Calu3 (cell line): ENCODE data around the gene RAB13. TPM values are rescaled to one million over a fixed set of nuclear protein-coding genes. Genes with fewer than 3 reads are reported as not detected.
A peak's percentile ranks its signal among the peaks of the same experiment; 100 is the strongest.

Experiments used
- BruUV-seq: library from RNA; stranded (reverse); fragments of 400-500 nt; replicated peaks from 2 replicates; lab custom pipeline; 2021; lab: Mats Ljungman, UMichigan
- CTCF ChIA-PET: fragments of 300-600 bp; sonication (Branson Sonifier 250); formaldehyde crosslinking; loops from one replicate; lab custom pipeline; 2022; ENCODE audit warnings: antibody characterized with exemption; lab: Charles Lee
- DNase-seq: peaks from one replicate; pipeline ENCODE4 v3.0.0; 2022
- H3K27ac Mint-ChIP-seq: one replicate; pipeline ENCODE4 v1.8.0; 2022; ENCODE audit warnings: mixed read lengths; ENCODE audit not compliant: unreplicated experiment
- H3K27me3 Mint-ChIP-seq: one replicate; pipeline ENCODE4 v1.8.0; 2022; ENCODE audit warnings: mixed read lengths; ENCODE audit not compliant: unreplicated experiment
- H3K36me3 Mint-ChIP-seq: one replicate; pipeline ENCODE4 v1.8.0; 2022; ENCODE audit warnings: mild to moderate bottlenecking, moderate library complexity, mixed read lengths; ENCODE audit not compliant: insufficient read depth, unreplicated experiment
- H3K4me1 Mint-ChIP-seq: one replicate; pipeline ENCODE4 v1.8.0; 2022; ENCODE audit warnings: mild to moderate bottlenecking, low read depth, mixed read lengths; ENCODE audit not compliant: unreplicated experiment
- H3K4me3 Mint-ChIP-seq: one replicate; pipeline ENCODE4 v1.8.0; 2022; ENCODE audit warnings: mild to moderate bottlenecking, low read depth, moderate library complexity, mixed read lengths; ENCODE audit not compliant: unreplicated experiment
- H3K9me3 Mint-ChIP-seq: one replicate; pipeline ENCODE4 v1.8.0; 2022; ENCODE audit warnings: low read depth, mixed read lengths; ENCODE audit not compliant: unreplicated experiment
- CTCF ChIP-seq: fragments of 200-600 bp; IDR thresholded peaks from one replicate; pipeline ENCODE4 v1.8.0; 2022; ENCODE audit warnings: antibody characterized with exemption; ENCODE audit not compliant: unreplicated experiment
- intact Hi-C: fragments of 100-400 bp; cut with micrococcal nuclease; formaldehyde crosslinking; loops from one replicate; pipeline ENCODE4 v1.10.0; 2022; ENCODE audit not compliant: unreplicated experiment
- total RNA-seq: library from RNA; stranded (reverse); gene quantifications from 2 replicates; pipeline ENCODE4 v1.2.3, GENCODE V29; 2022

Gene RAB13
- total RNA-seq, 1 experiment from 2014 or later = 95.0 TPM

DNA sequence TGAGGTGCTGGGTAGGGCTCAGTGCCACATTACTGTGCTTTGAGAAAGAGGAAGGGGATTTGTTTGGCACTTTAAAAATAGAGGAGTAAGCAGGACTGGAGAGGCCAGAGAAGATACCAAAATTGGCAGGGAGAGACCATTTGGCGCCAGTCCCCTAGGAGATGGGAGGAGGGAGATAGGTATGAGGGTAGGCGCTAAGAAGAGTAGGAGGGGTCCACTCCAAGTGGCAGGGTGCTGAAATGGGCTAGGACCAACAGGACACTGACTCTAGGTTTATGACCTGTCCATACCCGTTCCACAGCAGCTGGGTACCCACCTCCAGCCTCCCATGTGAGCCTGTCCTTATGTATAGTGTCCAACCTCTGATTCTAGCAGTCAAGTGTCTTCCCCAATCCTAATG, 26.7 kb downstream of the RAB13 start:
- Mint-ChIP-seq H3K9me3 (no peaks in the 10 kb centered on the region), H3K4me1 (peaks cover 39% of the 10 kb centered on the region), H3K27ac (no peak overlapping the region), H3K27me3 (no peaks in the 10 kb centered on the region), H3K4me3 (no peak overlapping the region), H3K36me3 (peaks cover 55% of the 10 kb centered on the region)
- BruUV-seq = TSS peak; percentile 0
- intact Hi-C loops = no loop called here
- no peak for TF ChIP-seq CTCF
- DNase-seq = no peak
- CTCF ChIA-PET = interaction anchor here (1.0 to 3.2 kb wide), 2 partner anchors 8 to 18 kb away, joined by 3 to 16 read pairs; partner anchors contain the start of genes CREB3L4 and JTB

DNA sequence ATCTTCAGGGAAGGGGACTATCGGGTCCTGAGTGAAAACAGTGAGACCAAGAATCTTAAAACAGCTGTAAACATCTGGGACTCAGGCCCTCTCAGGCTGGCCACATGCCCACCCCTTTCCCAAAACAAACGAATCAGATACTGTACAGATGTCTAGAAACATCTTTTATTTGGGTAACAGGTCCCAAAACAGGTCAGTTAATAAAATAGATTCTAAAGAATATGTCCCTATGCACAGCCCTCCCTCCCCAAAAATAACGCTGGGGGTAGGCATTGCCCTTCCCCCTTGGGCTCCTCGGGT, 27.2 kb downstream of the RAB13 start:
- no peak for TF ChIP-seq CTCF
- no peaks in the 10 kb centered on the region for H3K27me3 Mint-ChIP-seq
- peaks cover 50% of the 10 kb centered on the region for H3K36me3 Mint-ChIP-seq
- BruUV-seq = no TSS peak
- H3K9me3 Mint-ChIP-seq = no peaks in the 10 kb centered on the region
- CTCF ChIA-PET = interaction anchor here (0.6 to 3.2 kb wide), 3 partner anchors 9 to 18 kb away, joined by 3 to 16 read pairs (median 3); partner anchors contain the start of genes CREB3L4 and JTB
- peak overlapping the region; percentile 90 for H3K4me3 Mint-ChIP-seq
- peaks cover 34% of the 10 kb centered on the region for H3K4me1 Mint-ChIP-seq
- DNase-seq = no peak
- H3K27ac Mint-ChIP-seq = peak overlapping the region; percentile 39
- intact Hi-C loops = no loop called here

GRCh38 chr1:153958111-153958960, 27.8 kb downstream of the RAB13 start, which contains the start of gene CRTC2:
Gene CRTC2, minus strand, starts transcription at chr1:153958612. Its CDS starts 115 bp downstream, at chr1:153958497.
- peak; percentile 99 for DNase-seq
- Mint-ChIP-seq H3K27ac (peak within 1 kb of the TSS; percentile 39), H3K4me1 (peaks cover 29% of the 10 kb centered on the region), H3K36me3 (peaks cover 44% of the 10 kb centered on the region), H3K9me3 (no peaks in the 10 kb centered on the region), H3K4me3 (peak within 1 kb of the TSS; percentile 90), H3K27me3 (no peaks in the 10 kb centered on the region)
- no TSS peak for BruUV-seq
- CTCF ChIA-PET = interaction anchor here (0.6 to 3.2 kb wide), 7 partner anchors 9 to 1960 kb away, joined by 3 to 16 read pairs (median 3); partner anchors contain the start of genes CREB3L4, DENND4B and JTB
- no peak for TF ChIP-seq CTCF
- intact Hi-C loops = no loop called here

GRCh38 chr1:153957744-153958110, 28.4 kb downstream of the RAB13 start:
- peaks cover 38% of the 10 kb centered on the region for H3K36me3 Mint-ChIP-seq
- intact Hi-C loops = no loop called here
- H3K27ac Mint-ChIP-seq = peak overlapping the region; percentile 39
- H3K9me3 Mint-ChIP-seq = no peaks in the 10 kb centered on the region
- BruUV-seq = no TSS peak
- no peak for DNase-seq
- CTCF ChIA-PET = interaction anchor here (1.8 to 3.2 kb wide), 2 partner anchors 10 to 11 kb away, joined by 7 to 16 read pairs; partner anchors contain the start of genes CREB3L4 and DENND4B
- no peaks in the 10 kb centered on the region for H3K27me3 Mint-ChIP-seq
- H3K4me3 Mint-ChIP-seq = peak overlapping the region; percentile 90
- H3K4me1 Mint-ChIP-seq = peaks cover 27% of the 10 kb centered on the region
- no peak for TF ChIP-seq CTCF
